ENCODE data around the gene PDXDC1. TPM values are rescaled to one million over a fixed set of nuclear protein-coding genes. Genes with fewer than 3 reads are reported as not detected.
"Not testable (repeated sequence)": the region's sequence is repeated elsewhere in the genome, so short reads cannot be mapped to it uniquely, and the experiment has no call there.

Gene PDXDC1
- total RNA-seq, 1 experiment from 2014 or later: 62.6 TPM

DNA sequence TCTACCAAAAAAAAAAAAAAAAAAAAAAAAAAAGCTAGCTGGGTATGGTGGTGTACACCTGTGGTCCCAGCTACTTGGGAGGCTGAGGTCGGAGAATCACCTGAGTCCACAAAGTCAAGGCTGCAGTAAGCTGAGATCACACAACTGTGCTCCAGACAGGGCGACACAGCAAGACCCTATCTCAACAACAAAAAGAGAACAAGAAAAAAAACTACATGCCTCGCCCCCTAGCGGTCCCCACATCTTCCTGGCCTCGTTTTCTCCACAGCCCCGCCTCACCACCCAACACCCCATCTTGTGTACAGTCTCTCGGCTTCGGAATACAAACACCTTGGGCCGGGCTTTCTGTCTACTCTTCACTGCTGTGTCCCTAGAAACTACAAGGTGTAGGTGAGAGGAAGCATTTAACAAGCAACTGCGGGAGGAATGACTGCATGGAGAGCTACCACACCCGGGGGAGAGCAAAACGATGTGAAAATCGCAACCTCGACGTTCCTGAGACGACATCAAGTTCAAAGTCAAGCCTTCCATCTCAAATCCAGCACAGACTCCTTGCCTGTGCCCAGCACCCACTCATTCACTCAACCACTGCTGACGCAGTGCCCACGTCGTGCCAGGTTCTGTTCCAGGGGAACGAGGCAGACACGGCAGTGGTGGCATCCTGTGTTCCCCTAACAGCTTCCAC lies 72.0 kb downstream of the PDXDC1 start:
- no peak overlapping the region for H3K4me2 ChIP-seq (ENCODE audit: low read length)
- DNase-seq (no peak), ATAC-seq (no peak)
- H3K36me3 ChIP-seq (ENCODE audit: low read depth, low read length): no peaks in the 10 kb centered on the region; the same call in 1 of the 2 replicates
- H3K4me1 ChIP-seq (ENCODE audit: insufficient read depth, low read length): no peaks in the 10 kb centered on the region
- H3K4me3 ChIP-seq (ENCODE audit: low read length): no peak overlapping the region
- no peaks in the 10 kb centered on the region for H3K79me2 ChIP-seq (ENCODE audit: low read length)
- no peaks in the 10 kb centered on the region for H3K27me3 ChIP-seq (ENCODE audit: low read length)
- intact Hi-C loops (cut with micrococcal nuclease): no loop called here
- ChIA-PET CTCF (no interaction called here), POLR2A (ENCODE audit: unreplicated experiment) (no interaction called here)
- no peak for TF ChIP-seq CTCF (conservative IDR thresholded peaks at IDR 0.05; ENCODE audit: low read depth, low read length)
- no peak for TF ChIP-seq EZH2 (IDR thresholded peaks at IDR 0.05; ENCODE audit: low read length, unreplicated experiment)
- TF ChIP-seq EZH2phosphoT487 (IDR thresholded peaks at IDR 0.05; ENCODE audit: borderline replicate concordance, low read length): no peak
- no peaks in the 10 kb centered on the region for H4K20me1 ChIP-seq (ENCODE audit: low read length)
- H3K9me2 ChIP-seq (replicated peaks; ENCODE audit: low read length): no peaks in the 10 kb centered on the region
- H3K9me3 ChIP-seq (ENCODE audit: low read length): no peaks in the 10 kb centered on the region
- no peaks in the 10 kb centered on the region for H3F3A ChIP-seq (ENCODE audit: low read length, unreplicated experiment)
- H3K9ac ChIP-seq (ENCODE audit: low read length): no peak overlapping the region
- no TSS peak for BruUV-seq (replicated peaks)
- H2AFZ ChIP-seq (ENCODE audit: low read length): no peak overlapping the region
- no peak overlapping the region for H3K27ac ChIP-seq (ENCODE audit: low read length)

GRCh38 chr16:15049581-15050180 lies 74.9 kb downstream of the PDXDC1 start:
- TF ChIP-seq EZH2 (IDR thresholded peaks at IDR 0.05; ENCODE audit: low read length, unreplicated experiment) (no peak), EZH2phosphoT487 (IDR thresholded peaks at IDR 0.05; ENCODE audit: borderline replicate concordance, low read length) (no peak), CTCF (conservative IDR thresholded peaks at IDR 0.05; ENCODE audit: low read depth, low read length) (no peak)
- Histone ChIP-seq H3K9me3 (ENCODE audit: low read length) (no peaks in the 10 kb centered on the region), H4K20me1 (ENCODE audit: low read length) (no peaks in the 10 kb centered on the region), H3K4me3 (ENCODE audit: low read length) (no peak overlapping the region), H3K4me2 (ENCODE audit: low read length) (no peak overlapping the region), H3K36me3 (ENCODE audit: low read depth, low read length) (no peaks in the 10 kb centered on the region; the same call in 1 of the 2 replicates), H3K27me3 (ENCODE audit: low read length) (no peaks in the 10 kb centered on the region), H3F3A (ENCODE audit: low read length, unreplicated experiment) (no peaks in the 10 kb centered on the region), H3K4me1 (ENCODE audit: insufficient read depth, low read length) (no peaks in the 10 kb centered on the region), H3K9me2 (replicated peaks; ENCODE audit: low read length) (no peaks in the 10 kb centered on the region), H3K27ac (ENCODE audit: low read length) (no peak overlapping the region), H3K9ac (ENCODE audit: low read length) (no peak overlapping the region), H3K79me2 (ENCODE audit: low read length) (peaks cover 9% of the 10 kb centered on the region; the same call in 1 of the 2 replicates), H2AFZ (ENCODE audit: low read length) (no peak overlapping the region)
- ATAC-seq: no peak
- ChIA-PET CTCF (no interaction called here), POLR2A (ENCODE audit: unreplicated experiment) (no interaction called here)
- no peak for DNase-seq
- intact Hi-C loops (cut with micrococcal nuclease): no loop called here
- BruUV-seq (replicated peaks): no TSS peak

- H3K27ac ChIP-seq (ENCODE audit: low read length); H3K27me3 ChIP-seq (ENCODE audit: low read length); H3K4me1 ChIP-seq (ENCODE audit: insufficient read depth, low read length); H2AFZ ChIP-seq (ENCODE audit: low read length); H3K9me2 ChIP-seq (replicated peaks; ENCODE audit: low read length); H3F3A ChIP-seq (ENCODE audit: low read length, unreplicated experiment); CTCF ChIA-PET; H3K9ac ChIP-seq (ENCODE audit: low read length); ATAC-seq; H3K36me3 ChIP-seq (ENCODE audit: low read depth, low read length); H3K4me3 ChIP-seq (ENCODE audit: low read length); intact Hi-C loops (cut with micrococcal nuclease); POLR2A ChIA-PET (ENCODE audit: unreplicated experiment); H3K9me3 ChIP-seq (ENCODE audit: low read length); BruUV-seq (replicated peaks); H3K4me2 ChIP-seq (ENCODE audit: low read length); DNase-seq; H4K20me1 ChIP-seq (ENCODE audit: low read length): not testable (repeated sequence)
- peaks cover 12% of the 10 kb centered on the region; the same call in 1 of the 2 replicates for H3K79me2 ChIP-seq (ENCODE audit: low read length)
These were observed 75.6 kb downstream of the PDXDC1 start for GRCh38 chr16:15050440-15050839.
